GM12872 (cell line): ENCODE data around the gene CTIF.

Source experiments
- CTCF ChIP-seq: IDR thresholded peaks from 3 replicates; pipeline ENCODE4 v1.5.1; 2011; ENCODE audit warnings: low read depth, mild to moderate bottlenecking, low read length, moderate library complexity; ENCODE audit not compliant: insufficient read depth

Gene CTIF

GRCh38 chr18:48855422-48856377, 316.9 kb downstream of the CTIF start:
- no peak for TF ChIP-seq CTCF

GRCh38 chr18:48857023-48857694, 318.3 kb downstream of the CTIF start:
- TF ChIP-seq CTCF: no peak

GRCh38 chr18:48858676-48859075, 319.8 kb downstream of the CTIF start:
- TF ChIP-seq CTCF: no peak

- no peak for TF ChIP-seq CTCF
Measured at GRCh38 chr18:48859311-48860268, 320.8 kb downstream of the CTIF start.

- TF ChIP-seq CTCF: no peak
Measured at GRCh38 chr18:48860269-48861180, 321.7 kb downstream of the CTIF start.

GRCh38 chr18:48861181-48861708, 322.4 kb downstream of the CTIF start:
- no peak for TF ChIP-seq CTCF
